Measurements from ENCODE around the gene TPGS2.

GRCh38 chr18:36811430-36811829 lies 17.4 kb downstream of the TPGS2 start:
- TF ChIP-seq CTCF (conservative IDR thresholded peaks at IDR 0.05; ENCODE audit: low read length) (no peak), EZH2phosphoT487 (IDR thresholded peaks at IDR 0.05; ENCODE audit: borderline replicate concordance) (no peak)
